ENCODE data around the gene TINAGL1.

DNA sequence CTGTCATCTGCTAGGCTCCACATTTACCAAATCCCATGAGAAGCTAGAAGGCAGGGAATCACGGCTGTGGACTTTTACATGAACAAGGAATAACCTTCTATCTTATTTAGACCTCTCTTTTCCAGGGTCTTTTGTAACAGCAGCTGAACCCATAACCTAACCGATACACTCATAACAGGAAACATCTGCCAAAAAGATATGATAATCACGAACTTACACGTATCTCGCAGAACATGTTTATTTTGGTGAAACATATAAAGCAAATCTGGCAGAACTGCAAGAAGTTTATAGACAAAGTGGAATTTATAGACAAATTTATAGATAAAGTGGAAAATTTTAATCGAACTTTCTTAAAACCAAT lies 20.4 kb downstream of the TINAGL1 start:
- TF ChIP-seq POLR2AphosphoS5 (IDR thresholded peaks at IDR 0.05; ENCODE audit: low read depth, low read length) = no peak
- no peak for TF ChIP-seq MXD4 (CRISPR knock-in tag; IDR thresholded peaks at IDR 0.05)
- TF ChIP-seq, protein P1, sequence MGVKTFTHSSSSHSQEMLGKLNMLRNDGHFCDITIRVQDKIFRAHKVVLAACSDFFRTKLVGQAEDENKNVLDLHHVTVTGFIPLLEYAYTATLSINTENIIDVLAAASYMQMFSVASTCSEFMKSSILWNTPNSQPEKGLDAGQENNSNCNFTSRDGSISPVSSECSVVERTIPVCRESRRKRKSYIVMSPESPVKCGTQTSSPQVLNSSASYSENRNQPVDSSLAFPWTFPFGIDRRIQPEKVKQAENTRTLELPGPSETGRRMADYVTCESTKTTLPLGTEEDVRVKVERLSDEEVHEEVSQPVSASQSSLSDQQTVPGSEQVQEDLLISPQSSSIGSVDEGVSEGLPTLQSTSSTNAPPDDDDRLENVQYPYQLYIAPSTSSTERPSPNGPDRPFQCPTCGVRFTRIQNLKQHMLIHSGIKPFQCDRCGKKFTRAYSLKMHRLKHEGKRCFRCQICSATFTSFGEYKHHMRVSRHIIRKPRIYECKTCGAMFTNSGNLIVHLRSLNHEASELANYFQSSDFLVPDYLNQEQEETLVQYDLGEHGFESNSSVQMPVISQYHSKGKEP (CRISPR knock-in tag; IDR thresholded peaks at IDR 0.05) = no peak
- no peak for TF ChIP-seq ZNF317 (CRISPR knock-in tag; IDR thresholded peaks at IDR 0.05)

Measured in HepG2 (cell line).